Sigmoid colon (tissue), 7 donors: ENCODE results near the gene PIP5KL1. TPM values are rescaled to one million over a fixed set of nuclear protein-coding genes. Genes with fewer than 3 reads are reported as not detected.

Experiments
- DNase-seq: peaks from one replicate; pipeline ENCODE4 v3.0.0-alpha.2; 2019
- H3K27ac ChIP-seq, 4 donors: fragments of 200-600 bp; sonication (generic); one replicate each; pipeline ENCODE4 v1.5.1; 2016 to 2019; ENCODE audit warnings: mild to moderate bottlenecking in 1 of 4
- H3K27me3 ChIP-seq, 3 donors: fragments of 200-600 bp; sonication (generic); one replicate each; pipeline ENCODE4 v1.5.1; 2019; ENCODE audit warnings: mild to moderate bottlenecking in 1 of 3
- H3K36me3 ChIP-seq, 4 donors: fragments of 200-600 bp; sonication (generic); one replicate each; pipeline ENCODE4 v1.5.1; 2016 to 2019
- H3K4me1 ChIP-seq, 4 donors: fragments of 200-600 bp; sonication (generic); one replicate each; pipeline ENCODE4 v1.5.1; 2017 to 2019
- H3K4me3 ChIP-seq, 4 donors: fragments of 200-600 bp; sonication (generic); one replicate each; pipeline ENCODE4 v1.5.1; 2017 to 2019; ENCODE audit warnings: mild to moderate bottlenecking in 2 of 4, moderate library complexity in 1 of 4
- H3K9me3 ChIP-seq, 4 donors: fragments of 200-600 bp in 3 of 4; sonication (generic) in 3 of 4; one replicate each; pipeline versions ENCODE4 v1.5.1 to v1.6.1; 2013 to 2019
- CTCF ChIP-seq, 4 experiments: fragments of 450-650 bp in 3 of 4; fragments of 200-600 bp in 1 of 4; IDR thresholded peaks; one replicate each; pipeline ENCODE4 v1.5.1; 2016 to 2019; ENCODE audit warnings: antibody characterized with exemption in 4 of 4, mild to moderate bottlenecking in 3 of 4, moderate library complexity in 2 of 4
- EP300 ChIP-seq, 4 donors: sonication (generic); formaldehyde crosslinking; IDR thresholded peaks; one replicate each; pipeline ENCODE4 v1.6.1; 2017; ENCODE audit warnings: antibody characterized with exemption in 4 of 4
- POLR2A ChIP-seq, 2 donors: fragments of 450-650 bp; IDR thresholded peaks; one replicate each; pipeline ENCODE4 v1.6.1; 2016; ENCODE audit warnings: antibody characterized with exemption in 2 of 2, mild to moderate bottlenecking in 2 of 2, moderate library complexity in 2 of 2
- POLR2AphosphoS5 ChIP-seq, 4 donors: sonication (generic); formaldehyde crosslinking; IDR thresholded peaks; one replicate each; pipeline ENCODE4 v1.6.1; 2017; ENCODE audit warnings: antibody characterized with exemption in 4 of 4
- WGBS, 2 donors: extraction: QIAGEN DNeasy Blood & Tissue Kit; methylation state at CpG; one replicate each; pipeline ENCODE4 v1.1.7; 2013; 5-methylcytosine and 5-hydroxymethylcytosine counted together
- intact Hi-C: fragments of 100-400 bp; cut with DNase I; formaldehyde crosslinking; loops from one replicate; pipeline ENCODE4 v1.15.1; 2023
- polyA plus RNA-seq, 3 donors: library from polyadenylated mRNA; stranded (reverse); fragments of 200-250 nt; gene quantifications; one replicate each; pipeline ENCODE4 v1.2.3, GENCODE V29; 2013
- total RNA-seq, 4 donors: library from RNA; depleted of rRNA; stranded (reverse); fragments of >200 nt; gene quantifications; one replicate each; pipeline ENCODE4 v1.1.0, GENCODE V29; 2016
- donor health status: healthy with polysubstance abuse.
- donor health status: Bipolar disorder and iron deficiency.
- donor health status: healthy.

Gene PIP5KL1
- total and polyA plus RNA-seq, 7 donors = 0.16 to 4.2 (median 2.1) TPM; not detected in 1

- TF ChIP-seq CTCF (IDR thresholded peaks at IDR 0.05) = no peak
- no peak for TF ChIP-seq EP300 (IDR thresholded peaks at IDR 0.05)
- TF ChIP-seq POLR2AphosphoS5 (IDR thresholded peaks at IDR 0.05) = no peak
- TF ChIP-seq POLR2A (IDR thresholded peaks at IDR 0.05) = no peak
- intact Hi-C loops = no loop called here
- H3K4me1 ChIP-seq = peaks cover 0 to 19% (median 14%) of the 10 kb centered on the region in 4 donors
- H3K36me3 ChIP-seq = peaks cover 0 to 44% (median 20%) of the 10 kb centered on the region in 4 donors
- WGBS, 2 donors = 85 to 91% methylated on average over 35 of the region's 35 CpGs
- H3K4me3 ChIP-seq = no peak overlapping the region
- H3K9me3 ChIP-seq = no peaks in the 10 kb centered on the region
- H3K27me3 ChIP-seq = no peaks in the 10 kb centered on the region
- no peak for DNase-seq
- H3K27ac ChIP-seq = no peak overlapping the region
These were observed 22.5 kb downstream of the PIP5KL1 start for GRCh38 chr9:127907867-127908659.

GRCh38 chr9:127905788-127906191 lies 24.8 kb downstream of the PIP5KL1 start:
- no peak for DNase-seq
- no peaks in the 10 kb centered on the region for H3K9me3 ChIP-seq
- H3K4me1 ChIP-seq = peaks cover 0 to 26% (median 18%) of the 10 kb centered on the region in 4 donors

GRCh38 chr9:127905004-127905728 lies 25.4 kb downstream of the PIP5KL1 start:
- DNase-seq = no peak
- intact Hi-C loops = no loop called here

More at GRCh38 chr9:127905788-127906191, 24.8 kb downstream of the PIP5KL1 start:
- no peak for TF ChIP-seq POLR2A (IDR thresholded peaks at IDR 0.05)
- TF ChIP-seq CTCF (IDR thresholded peaks at IDR 0.05) = no peak
- TF ChIP-seq POLR2AphosphoS5 (IDR thresholded peaks at IDR 0.05) = no peak
- no peak for TF ChIP-seq EP300 (IDR thresholded peaks at IDR 0.05)
- Histone ChIP-seq H3K27ac (peak overlapping the region; percentile 53 to 72 (median 63)), H3K27me3 (no peaks in the 10 kb centered on the region), H3K4me3 (no peak overlapping the region), H3K36me3 (peaks cover 0 to 24% (median 12%) of the 10 kb centered on the region in 4 donors)
- intact Hi-C loops = no loop called here
- 58 to 78% methylated on average over 12 of the region's 12 CpGs for WGBS, 2 donors

GRCh38 chr9:127904561-127905003 lies 26.0 kb downstream of the PIP5KL1 start:
- DNase-seq = peak; percentile 74
- H3K9me3 ChIP-seq = no peaks in the 10 kb centered on the region
- no peak overlapping the region for H3K4me3 ChIP-seq
- TF ChIP-seq CTCF (IDR thresholded peaks at IDR 0.05) (no peak), POLR2AphosphoS5 (IDR thresholded peaks at IDR 0.05) (no peak)
- WGBS, 2 donors = 38 to 78% methylated on average over 12 of the region's 12 CpGs
- peaks cover 0 to 38% (median 30%) of the 10 kb centered on the region in 4 donors for H3K4me1 ChIP-seq
- intact Hi-C loops = no loop called here
- peaks cover 0 to 14% (median 4%) of the 10 kb centered on the region in 4 donors for H3K36me3 ChIP-seq
- H3K27me3 ChIP-seq = no peaks in the 10 kb centered on the region
- peak overlapping the region; percentile 53 to 72 (median 63) for H3K27ac ChIP-seq

More at GRCh38 chr9:127905004-127905728, 25.4 kb downstream of the PIP5KL1 start:
- Histone ChIP-seq H3K36me3 (peaks cover 0 to 20% (median 9%) of the 10 kb centered on the region in 4 donors), H3K27me3 (no peaks in the 10 kb centered on the region), H3K4me3 (no peak overlapping the region), H3K27ac (peak overlapping the region; percentile 53 to 72 (median 63)), H3K9me3 (no peaks in the 10 kb centered on the region), H3K4me1 (peaks cover 0 to 32% (median 24%) of the 10 kb centered on the region in 4 donors)
- 28 to 38% methylated on average over 5 of the region's 5 CpGs for WGBS, 2 donors
- TF ChIP-seq POLR2AphosphoS5 (IDR thresholded peaks at IDR 0.05) (peak in 1 of 4 donors; percentile 53), POLR2A (IDR thresholded peaks at IDR 0.05) (peak in 1 of 2 donors; percentile 86), CTCF (IDR thresholded peaks at IDR 0.05) (no peak)
